Astrocyte (in vitro differentiated cells and primary cell): ENCODE results near the gene JTB.

ENCODE experiments used
- CTCF ChIP-seq: IDR thresholded peaks from 2 replicates; pipeline ENCODE4 v1.5.1; 2011; ENCODE audit warnings: low read depth, mild to moderate bottlenecking, inconsistent platforms, low read length, moderate library complexity; ENCODE audit not compliant: insufficient read depth
- EZH2 ChIP-seq: IDR thresholded peaks from 2 replicates; pipeline ENCODE4 v1.6.1; 2012; ENCODE audit warnings: mild to moderate bottlenecking, low read length, inconsistent platforms; ENCODE audit not compliant: insufficient read depth

- TF ChIP-seq CTCF (no peak), EZH2 (no peak)
These were observed 49.2 kb downstream of the JTB start for GRCh38 chr1:153928245-153928644.
